ENCODE results near the gene TEDDM1. TPM values are rescaled to one million over a fixed set of nuclear protein-coding genes. Genes with fewer than 3 reads are reported as not detected.

Gene TEDDM1
- total RNA-seq, 1 donor from 2014 or later = not detected

GRCh38 chr1:182359645-182360044, 40.8 kb downstream of the TEDDM1 start:
- H3K36me3 Mint-ChIP-seq (ENCODE audit: low read depth) = no peaks in the 10 kb centered on the region

GRCh38 chr1:182357913-182358312, 42.6 kb downstream of the TEDDM1 start:
- H3K27me3 Mint-ChIP-seq = peaks cover 3% of the 10 kb centered on the region
- H3K4me1 Mint-ChIP-seq = no peaks in the 10 kb centered on the region
- ATAC-seq (ENCODE audit: low read depth) (no peak), DNase-seq (no peak)
- H3K36me3 Mint-ChIP-seq (ENCODE audit: low read depth) = no peaks in the 10 kb centered on the region
- intact Hi-C loops (cut with micrococcal nuclease) = no loop called here
- H3K4me3 Mint-ChIP-seq = no peak overlapping the region
- ChIA-PET CTCF (no interaction called here), POLR2A (no interaction called here)
- no peak overlapping the region for H3K27ac Mint-ChIP-seq
- no peak for TF ChIP-seq CTCF (IDR thresholded peaks at IDR 0.05)
- H3K9me3 Mint-ChIP-seq = no peaks in the 10 kb centered on the region

More at GRCh38 chr1:182359645-182360044, 40.8 kb downstream of the TEDDM1 start:
- Mint-ChIP-seq H3K27ac (no peak overlapping the region), H3K27me3 (peaks cover 3% of the 10 kb centered on the region), H3K9me3 (no peaks in the 10 kb centered on the region), H3K4me1 (no peaks in the 10 kb centered on the region), H3K4me3 (no peak overlapping the region)
- POLR2A ChIA-PET = no interaction called here
- intact Hi-C loops (cut with micrococcal nuclease) = no loop called here
- TF ChIP-seq CTCF (IDR thresholded peaks at IDR 0.05) = no peak
- ATAC-seq (ENCODE audit: low read depth) (no peak), DNase-seq (no peak)
- CTCF ChIA-PET = no interaction called here

- CTCF ChIA-PET = no interaction called here
- H3K27ac Mint-ChIP-seq = no peak overlapping the region
- intact Hi-C loops (cut with micrococcal nuclease) = no loop called here
These were observed 43.3 kb downstream of the TEDDM1 start for GRCh38 chr1:182357171-182357570.

GRCh38 chr1:182355723-182356098, 44.8 kb downstream of the TEDDM1 start:
- intact Hi-C loops (cut with micrococcal nuclease) = no loop called here
- H3K4me1 Mint-ChIP-seq = no peaks in the 10 kb centered on the region
- CTCF ChIA-PET = interaction anchor here (0.7 kb wide), 1 partner anchor 15 kb away, joined by 3 read pairs; no protein-coding TSS in a partner anchor

More at GRCh38 chr1:182357171-182357570, 43.3 kb downstream of the TEDDM1 start:
- POLR2A ChIA-PET = no interaction called here
- ATAC-seq (ENCODE audit: low read depth) (no peak), DNase-seq (no peak)
- H3K4me3 Mint-ChIP-seq = no peak overlapping the region
- H3K36me3 Mint-ChIP-seq (ENCODE audit: low read depth) = no peaks in the 10 kb centered on the region
- H3K9me3 Mint-ChIP-seq = no peaks in the 10 kb centered on the region
- TF ChIP-seq CTCF (IDR thresholded peaks at IDR 0.05) = no peak
- no peaks in the 10 kb centered on the region for H3K4me1 Mint-ChIP-seq
- peaks cover 3% of the 10 kb centered on the region for H3K27me3 Mint-ChIP-seq

GRCh38 chr1:182351790-182352364, 48.6 kb downstream of the TEDDM1 start:
- no peak overlapping the region for H3K4me3 Mint-ChIP-seq
- ATAC-seq (ENCODE audit: low read depth) = no peak
- H3K27ac Mint-ChIP-seq = no peak overlapping the region
- DNase-seq = no peak
- H3K9me3 Mint-ChIP-seq = no peaks in the 10 kb centered on the region
- intact Hi-C loops (cut with micrococcal nuclease) = no loop called here
- POLR2A ChIA-PET = no interaction called here
- no peaks in the 10 kb centered on the region for H3K36me3 Mint-ChIP-seq (ENCODE audit: low read depth)
- TF ChIP-seq CTCF (IDR thresholded peaks at IDR 0.05) = no peak
- CTCF ChIA-PET = no interaction called here
- H3K4me1 Mint-ChIP-seq = no peaks in the 10 kb centered on the region
- peaks cover 6% of the 10 kb centered on the region for H3K27me3 Mint-ChIP-seq

More at GRCh38 chr1:182355723-182356098, 44.8 kb downstream of the TEDDM1 start:
- H3K36me3 Mint-ChIP-seq (ENCODE audit: low read depth) = no peaks in the 10 kb centered on the region
- H3K27me3 Mint-ChIP-seq = peaks cover 3% of the 10 kb centered on the region
- H3K27ac Mint-ChIP-seq = no peak overlapping the region
- POLR2A ChIA-PET = no interaction called here
- no peak overlapping the region for H3K4me3 Mint-ChIP-seq
- H3K9me3 Mint-ChIP-seq = no peaks in the 10 kb centered on the region
- no peak for DNase-seq
- ATAC-seq (ENCODE audit: low read depth) = no peak
- TF ChIP-seq CTCF (IDR thresholded peaks at IDR 0.05) = no peak

All from activated B cell treated with CpG ODN at 0.5 μM for 24 hours (primary cell).